HG02623 (cell line): ENCODE data around the gene OSTF1.

Source experiments
- ATAC-seq: cut with Tn5 transposase; IDR thresholded peaks from one replicate; pipeline ENCODE4 v1.9.1; 2021; ENCODE audit warnings: moderate library complexity; ENCODE audit not compliant: unreplicated experiment

Gene OSTF1

DNA sequence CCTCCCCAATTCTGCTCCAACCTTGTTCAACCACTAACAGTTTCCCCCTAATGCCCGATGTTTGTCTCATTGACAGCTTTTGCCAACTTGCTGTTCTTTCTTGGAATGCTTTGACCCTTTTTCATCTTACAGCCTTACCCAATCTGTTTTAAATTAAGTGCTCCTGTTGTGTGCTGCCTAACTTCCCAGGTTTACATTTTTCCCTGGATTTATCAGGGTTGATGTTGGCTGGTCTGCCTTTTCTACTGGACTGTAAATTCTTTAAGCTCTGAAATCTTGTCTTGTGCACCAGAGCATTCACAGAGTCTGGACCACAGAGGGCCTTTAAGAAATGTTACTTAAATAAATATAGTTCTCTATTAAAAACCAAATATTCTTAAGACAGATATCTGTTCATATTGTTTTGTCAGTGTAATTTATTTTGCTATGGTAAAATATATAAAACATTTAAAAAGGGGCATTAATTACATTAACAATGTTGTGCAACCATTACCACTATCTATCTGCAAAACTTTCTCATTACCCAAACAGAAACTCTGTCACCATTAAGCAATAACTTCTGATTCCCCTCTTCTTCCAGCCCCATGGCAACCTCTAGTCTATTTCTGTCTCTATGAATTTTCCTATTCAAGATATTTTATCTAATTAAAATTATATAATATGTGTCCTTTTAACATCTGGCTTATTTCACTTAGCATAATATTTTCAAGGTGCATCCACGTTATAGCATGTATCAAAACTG lies 73.0 kb downstream of the OSTF1 start:
- ATAC-seq = no peak

DNA sequence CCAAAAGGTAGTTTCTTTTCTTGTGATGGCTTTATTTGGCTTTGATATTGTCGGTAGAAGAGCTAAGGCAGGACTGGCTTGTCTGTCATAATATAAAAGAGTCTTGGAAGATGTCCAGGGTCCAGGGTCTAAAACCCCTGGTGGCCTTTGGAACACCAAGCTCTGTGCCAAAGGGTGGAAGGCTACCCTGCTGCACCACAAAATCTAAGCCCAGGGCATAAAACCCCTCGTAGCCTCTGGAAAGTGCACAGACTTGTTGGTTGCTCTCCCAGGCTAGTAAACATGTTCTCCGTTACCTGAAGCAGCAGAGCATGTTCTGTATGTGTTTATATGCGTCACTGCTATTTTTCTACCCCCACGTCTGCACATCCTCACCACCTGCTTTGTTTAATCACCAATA lies 75.5 kb downstream of the OSTF1 start:
- ATAC-seq = no peak

DNA sequence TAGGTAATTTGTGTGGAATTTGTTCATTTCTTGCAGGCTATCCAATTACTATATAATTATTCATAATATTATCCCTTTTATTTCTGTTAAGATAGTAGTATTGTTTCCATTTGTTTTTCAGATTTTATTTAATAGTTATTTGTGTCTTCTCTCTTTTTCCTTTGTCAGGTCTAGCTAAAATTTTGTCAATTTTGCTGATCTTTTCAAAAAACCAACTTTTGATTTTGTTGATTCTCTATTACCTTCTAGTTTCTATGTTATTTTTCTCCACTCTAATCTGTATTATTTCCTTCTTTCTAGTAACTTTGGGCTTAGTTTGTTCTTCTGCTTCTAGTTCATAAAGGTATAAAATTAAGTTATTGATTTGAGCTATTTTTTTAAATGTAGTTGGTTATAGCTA lies 76.3 kb downstream of the OSTF1 start:
- ATAC-seq = no peak

GRCh38 chr9:75167281-75167680 lies 79.0 kb downstream of the OSTF1 start:
- no peak for ATAC-seq

GRCh38 chr9:75168270-75169178 lies 80.2 kb downstream of the OSTF1 start:
- ATAC-seq = no peak

DNA sequence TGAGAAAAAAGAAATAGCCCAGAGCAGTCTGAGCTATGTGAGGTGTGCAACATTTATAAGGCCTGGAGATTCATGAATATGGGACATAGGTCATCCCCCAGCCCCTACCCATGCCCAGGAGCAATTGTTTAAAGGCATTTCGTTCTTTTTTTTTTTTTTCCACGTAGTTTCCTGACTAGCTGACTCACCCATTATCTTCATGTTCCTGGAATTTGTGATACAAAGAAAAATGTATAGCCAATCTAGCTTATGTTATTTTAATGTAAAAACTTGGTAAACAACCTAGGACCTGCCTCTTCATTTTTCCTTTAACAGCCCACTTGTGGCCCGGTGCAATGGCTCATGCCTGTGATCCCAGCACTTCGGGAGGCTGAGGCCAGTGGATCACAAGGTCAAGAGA lies 81.3 kb downstream of the OSTF1 start:
- ATAC-seq = no peak

GRCh38 chr9:75170898-75171360 lies 82.6 kb downstream of the OSTF1 start:
- ATAC-seq = no peak

DNA sequence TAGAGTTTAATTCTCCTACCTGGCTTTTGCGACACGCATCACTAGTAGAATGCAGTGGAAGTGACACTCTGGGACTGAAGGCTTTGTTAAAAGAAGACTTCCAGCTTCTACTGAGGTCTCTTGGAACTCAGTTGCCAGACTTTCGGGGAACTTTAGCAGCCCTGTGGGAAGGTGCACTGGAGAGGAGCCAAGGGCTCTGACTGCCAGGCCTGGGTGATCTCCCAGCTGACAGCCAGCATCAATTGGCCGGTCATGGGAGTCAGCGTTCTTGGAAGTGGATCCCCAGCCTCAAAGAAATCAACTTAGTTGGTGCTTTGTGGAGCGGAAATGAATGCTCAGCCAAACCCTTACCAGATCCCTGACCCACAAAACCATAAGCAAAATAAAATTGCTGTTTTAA lies 87.1 kb downstream of the OSTF1 start:
- no peak for ATAC-seq

DNA sequence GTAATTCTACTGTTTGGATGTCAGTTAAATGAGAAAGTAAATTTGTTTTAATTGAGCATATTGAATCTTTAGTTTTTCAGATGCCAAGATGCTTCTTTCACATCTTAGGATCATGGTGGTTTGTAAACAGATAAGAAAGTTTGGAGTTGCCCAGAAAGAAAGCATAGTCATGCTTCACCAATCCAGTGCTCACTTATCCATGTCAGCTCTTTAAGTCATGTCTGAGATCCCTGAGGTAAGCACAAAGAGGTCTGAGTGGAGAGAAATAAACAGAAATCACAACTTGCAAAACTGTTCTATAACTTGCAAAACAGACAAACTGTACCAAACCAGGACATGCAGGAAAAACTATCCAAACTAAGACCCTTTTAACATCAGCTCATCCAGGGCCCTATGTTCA lies 87.7 kb downstream of the OSTF1 start:
- ATAC-seq = no peak

DNA sequence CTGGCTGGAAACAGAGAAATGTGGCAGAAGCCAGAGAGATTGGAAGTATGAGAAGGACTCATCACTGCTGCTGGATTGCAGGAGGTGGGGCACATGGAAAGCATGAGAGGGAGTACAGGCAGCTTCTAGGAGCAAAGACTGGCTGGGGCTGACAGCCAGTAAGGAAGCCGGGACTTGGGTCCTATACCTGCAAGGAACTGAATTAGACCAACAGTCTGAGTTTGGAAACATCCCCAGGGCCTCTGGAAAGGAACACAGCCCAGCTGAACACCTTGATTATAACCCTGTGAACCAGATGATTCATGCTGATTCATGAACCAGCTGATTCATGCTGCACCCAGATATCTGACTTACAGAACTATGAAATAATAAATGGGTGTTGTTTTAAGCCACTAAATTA lies 93.4 kb downstream of the OSTF1 start:
- no peak for ATAC-seq

DNA sequence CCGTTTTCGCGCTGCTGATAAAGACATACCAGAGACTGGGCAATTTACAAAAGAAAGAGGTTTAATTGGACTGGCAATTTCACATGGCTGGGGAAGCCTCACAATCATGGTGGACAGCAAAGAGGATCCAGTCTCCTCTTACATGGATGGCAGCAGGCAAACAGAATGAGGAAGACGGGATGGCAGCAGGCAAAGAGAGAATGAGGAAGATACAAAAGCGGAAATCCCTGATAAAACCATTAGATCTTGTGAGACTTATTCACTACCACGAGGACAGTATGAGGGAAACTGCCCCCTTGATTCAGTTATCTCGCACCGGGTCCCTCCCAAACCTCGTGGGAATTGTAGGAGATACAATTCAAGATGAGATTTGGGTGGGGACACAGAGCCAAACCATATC lies 95.0 kb downstream of the OSTF1 start:
- ATAC-seq = no peak

DNA sequence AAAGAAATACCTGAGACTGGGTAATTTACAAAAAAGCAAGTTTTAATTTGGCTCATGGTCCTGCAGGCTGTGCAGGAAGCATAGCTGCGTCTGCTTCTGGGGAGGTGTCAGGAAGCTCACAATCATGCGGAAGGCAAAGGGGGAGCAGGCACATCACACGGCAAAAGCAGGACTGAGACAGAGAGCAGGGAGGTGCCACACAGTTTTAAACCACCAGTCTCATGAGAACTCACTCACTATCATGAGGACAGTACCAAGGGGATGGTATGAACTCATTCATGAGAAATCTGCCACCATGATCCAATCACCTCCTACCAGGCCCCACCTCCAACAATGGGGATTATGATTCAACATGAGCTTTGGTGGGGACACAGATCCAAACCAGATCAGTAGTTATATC lies 96.2 kb downstream of the OSTF1 start:
- ATAC-seq = no peak

- ATAC-seq = peak; percentile 82
Observed at GRCh38 chr9:75185585-75186170, 97.4 kb downstream of the OSTF1 start.

DNA sequence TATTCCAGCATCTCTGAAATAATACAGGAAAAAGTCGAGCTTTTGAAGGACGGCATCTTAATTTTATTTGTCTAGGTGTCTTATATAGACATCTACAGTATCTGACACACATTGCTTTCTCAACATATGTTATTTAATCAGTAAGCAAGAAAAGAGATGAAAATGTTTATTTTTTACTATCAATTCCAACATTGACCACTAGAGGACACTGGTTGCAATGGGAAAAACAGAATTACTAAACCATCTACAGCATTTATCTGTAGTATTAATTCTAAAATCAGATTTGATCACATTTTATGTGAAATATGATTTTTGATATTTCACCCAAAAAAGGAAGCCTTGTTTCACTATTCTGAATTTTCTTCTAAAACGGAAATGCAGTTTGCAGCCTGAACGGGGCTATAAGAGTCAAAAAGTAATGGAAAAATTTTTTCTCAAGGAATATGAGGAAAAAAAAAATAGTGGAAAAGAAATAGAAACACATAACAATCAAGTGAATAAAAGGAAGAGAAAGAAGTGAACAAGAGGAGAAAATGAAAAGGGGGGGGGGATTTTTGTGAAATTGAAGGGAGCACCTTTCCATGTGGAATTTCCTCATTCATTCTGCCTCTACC lies 98.6 kb downstream of the OSTF1 start:
- no peak for ATAC-seq

DNA sequence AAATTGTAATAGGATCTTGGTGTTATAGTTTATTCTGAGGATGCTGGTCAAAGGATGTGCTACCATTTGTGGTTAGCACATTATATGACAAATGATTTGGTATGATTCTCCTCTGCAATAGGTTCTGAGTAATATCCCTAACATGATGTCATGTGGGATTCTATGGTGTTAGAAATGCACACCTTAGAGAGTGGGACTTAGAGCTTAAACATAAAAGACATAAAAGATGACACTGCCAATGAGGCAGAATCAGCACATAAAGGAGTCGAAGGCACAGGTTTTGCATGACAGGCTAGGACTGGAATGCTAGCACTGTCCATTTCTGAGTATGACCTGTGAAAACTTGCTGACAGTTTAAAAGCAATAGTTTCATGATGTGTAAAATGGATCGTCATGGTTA lies 100.4 kb downstream of the OSTF1 start:
- ATAC-seq = no peak

- no peak for ATAC-seq
Observed at GRCh38 chr9:75190762-75191161, 102.4 kb downstream of the OSTF1 start.
